H1 (cell line): ENCODE data around the gene IFT43. TPM values are rescaled to one million over a fixed set of nuclear protein-coding genes. Genes with fewer than 3 reads are reported as not detected.

Experiments used
- CTCF ChIA-PET: fragments of 300-600 bp; sonication (Branson Sonifier 250); formaldehyde crosslinking; loops from one replicate; lab custom pipeline; 2021; ENCODE audit not compliant: partially characterized antibody; lab: Charles Lee
- POLR2A ChIA-PET: fragments of 300-600 bp; sonication (Branson Sonifier 250); formaldehyde crosslinking; loops from one replicate; lab custom pipeline; 2021; ENCODE audit warnings: inconsistent platforms; ENCODE audit not compliant: partially characterized antibody; lab: Charles Lee
- DNase-seq, 2 experiments: peaks; one replicate each; pipeline versions ENCODE4 v3.0.0 to v3.0.0-alpha.2; 2010 to 2022; ENCODE audit warnings: low spot score in 2 of 2, low read depth in 1 of 2, mixed read lengths in 1 of 2
- FAIRE-seq: peaks from 2 replicates; lab custom pipeline; 2011; peaks lifted over from hg19 to GRCh38; lab: Jason Lieb, UNC
- H2AFZ ChIP-seq: 2 replicates; pipeline ENCODE4 v1.8.1; 2012; ENCODE audit warnings: low read length, inconsistent platforms
- H2AK5ac ChIP-seq: 2 replicates; pipeline ENCODE4 v1.6.1; 2013; ENCODE audit warnings: low read depth, low read length
- H2BK120ac ChIP-seq: replicated peaks from 2 replicates; pipeline ENCODE3; 2013; ENCODE audit warnings: low read depth, low read length, inconsistent platforms
- H2BK12ac ChIP-seq: 2 replicates; pipeline ENCODE4 v1.6.1; 2013; ENCODE audit warnings: low read depth, low read length
- H2BK15ac ChIP-seq: 2 replicates; pipeline ENCODE4 v1.6.1; 2013; ENCODE audit warnings: low read length
- H2BK20ac ChIP-seq: 2 replicates; pipeline ENCODE4 v1.6.1; 2013; ENCODE audit warnings: low read length
- H2BK5ac ChIP-seq: 2 replicates; pipeline ENCODE4 v1.6.1; 2013; ENCODE audit warnings: low read depth, low read length
- H3K14ac ChIP-seq: 2 replicates; pipeline ENCODE4 v1.6.1; 2013; ENCODE audit warnings: inconsistent platforms; ENCODE audit not compliant: insufficient read length
- H3K18ac ChIP-seq: 2 replicates; pipeline ENCODE4 v1.6.1; 2013; ENCODE audit warnings: low read length; ENCODE audit errors: extremely low read depth
- H3K23ac ChIP-seq: 2 replicates; pipeline ENCODE4 v1.6.1; 2013; ENCODE audit warnings: inconsistent platforms; ENCODE audit not compliant: insufficient read length
- H3K23me2 ChIP-seq: 2 replicates; pipeline ENCODE4 v1.6.1; 2013; ENCODE audit warnings: low read depth, low read length
- H3K27ac ChIP-seq: 2 replicates; pipeline ENCODE4 v1.6.1; 2011; ENCODE audit warnings: low read depth, low read length, inconsistent platforms
- H3K27me3 ChIP-seq, 4 experiments: replicated peaks in 1 of 4; 1 replicate in 1 of 4; 2 replicates in 3 of 4; pipeline versions ENCODE4 v1.6.1 to v1.8.1; 2011 to 2013; ENCODE audit warnings: low read length in 3 of 4, mild to moderate bottlenecking in 3 of 4, inconsistent platforms in 2 of 4, mixed read lengths in 2 of 4, moderate library complexity in 1 of 4; ENCODE audit not compliant: control insufficient read depth in 3 of 4, insufficient read depth in 3 of 4; ENCODE audit errors: extremely low read depth in 1 of 4
- H3K36me3 ChIP-seq, 4 experiments: 2 replicates each; pipeline versions ENCODE4 v1.6.1 to v1.8.1; 2011 to 2013; ENCODE audit warnings: mild to moderate bottlenecking in 4 of 4, low read length in 3 of 4, moderate library complexity in 2 of 4, control low read depth in 1 of 4, inconsistent platforms in 1 of 4; ENCODE audit not compliant: insufficient read depth in 4 of 4, control insufficient read depth in 2 of 4
- H3K4ac ChIP-seq: replicated peaks from 2 replicates; pipeline ENCODE3; 2013; ENCODE audit warnings: low read length, low read depth, mixed read lengths, inconsistent platforms; ENCODE audit not compliant: insufficient read length
- H3K4me1 ChIP-seq, 4 experiments: replicated peaks in 1 of 4; 1 replicate in 1 of 4; 2 replicates in 3 of 4; pipeline versions ENCODE4 v1.6.1 to v1.8.1; 2011 to 2013; ENCODE audit warnings: low read length in 3 of 4, inconsistent platforms in 2 of 4, mixed read lengths in 1 of 4; ENCODE audit not compliant: insufficient read depth in 4 of 4, control insufficient read depth in 3 of 4
- H3K4me2 ChIP-seq, 2 experiments: 2 replicates each; pipeline versions ENCODE4 v1.6.1 to v1.8.1; 2011 to 2013; ENCODE audit warnings: low read depth in 2 of 2, low read length in 2 of 2, control low read depth in 1 of 2, inconsistent platforms in 1 of 2, mild to moderate bottlenecking in 1 of 2; ENCODE audit not compliant: insufficient read depth in 1 of 2
- H3K4me3 ChIP-seq, 4 experiments: fragments of 200-600, 300-600 bp in 1 of 4; sonication (generic), shearing (Covaris generic), sonication (Bioruptor Twin) in 1 of 4; 2 replicates each; pipeline versions ENCODE4 v1.5.1 to v1.8.1; 2011 to 2016; ENCODE audit warnings: low read length in 4 of 4, low read depth in 3 of 4, control low read depth in 2 of 4, inconsistent platforms in 2 of 4, mild to moderate bottlenecking in 2 of 4, mixed read lengths in 1 of 4, moderate library complexity in 1 of 4; ENCODE audit not compliant: insufficient read depth in 2 of 4; ENCODE audit errors: extremely low read depth in 1 of 4
- H3K56ac ChIP-seq: replicated peaks from 2 replicates; pipeline ENCODE3; 2013; ENCODE audit warnings: low read depth, mild to moderate bottlenecking, mixed read lengths, low read length, inconsistent platforms; ENCODE audit not compliant: insufficient read length
- H3K79me1 ChIP-seq: 2 replicates; pipeline ENCODE4 v1.6.1; 2013; ENCODE audit warnings: low read depth, low read length, control low read depth
- H3K79me2 ChIP-seq, 2 experiments: 2 replicates each; pipeline versions ENCODE4 v1.6.1 to v1.8.1; 2012 to 2013; ENCODE audit warnings: low read length in 2 of 2, mild to moderate bottlenecking in 2 of 2, inconsistent platforms in 1 of 2; ENCODE audit not compliant: insufficient read depth in 2 of 2, control insufficient read depth in 1 of 2
- H3K9ac ChIP-seq, 4 experiments: replicated peaks in 1 of 4; 1 replicate in 1 of 4; 2 replicates in 3 of 4; pipeline versions ENCODE4 v1.6.1 to v1.8.1; 2011 to 2013; ENCODE audit warnings: low read depth in 3 of 4, low read length in 3 of 4, control low read depth in 2 of 4, mild to moderate bottlenecking in 2 of 4, moderate library complexity in 2 of 4, inconsistent platforms in 1 of 4; ENCODE audit errors: extremely low read depth in 1 of 4
- H3K9me3 ChIP-seq, 2 experiments: 2 replicates each; pipeline versions ENCODE4 v1.6.1 to v1.8.1; 2012 to 2013; ENCODE audit warnings: mild to moderate bottlenecking in 2 of 2, moderate library complexity in 2 of 2, control low read depth in 1 of 2, inconsistent platforms in 1 of 2, low read depth in 1 of 2, low read length in 1 of 2, mixed read lengths in 1 of 2; ENCODE audit not compliant: insufficient read depth in 2 of 2
- H4K20me1 ChIP-seq, 2 experiments: replicated peaks in 1 of 2; 2 replicates each; pipeline versions ENCODE3 to v1.8.1; 2011 to 2013; ENCODE audit warnings: inconsistent platforms in 2 of 2, low read length in 2 of 2, mild to moderate bottlenecking in 1 of 2; ENCODE audit not compliant: insufficient read depth in 2 of 2, control insufficient read depth in 1 of 2
- H4K5ac ChIP-seq: 2 replicates; pipeline ENCODE4 v1.6.1; 2013; ENCODE audit warnings: low read length, low read depth, mixed read lengths, inconsistent platforms; ENCODE audit not compliant: insufficient read length
- H4K8ac ChIP-seq: 2 replicates; pipeline ENCODE4 v1.8.0; 2013; ENCODE audit warnings: mild to moderate bottlenecking, moderate library complexity, low read length, inconsistent platforms; ENCODE audit not compliant: insufficient read depth; ENCODE audit errors: extremely low read depth
- H4K91ac ChIP-seq: replicated peaks from 2 replicates; pipeline ENCODE3; 2013; ENCODE audit warnings: low read length, mixed read lengths, inconsistent platforms; ENCODE audit not compliant: insufficient read length
- ASH2L ChIP-seq: fragments of 200-600, 300-600 bp; sonication (generic); IDR thresholded peaks from one replicate; pipeline ENCODE4 v1.7.1; 2017; ENCODE audit warnings: low read length
- E2F6 ChIP-seq: IDR thresholded peaks from 2 replicates; pipeline ENCODE4 v1.6.1; 2012; ENCODE audit warnings: inconsistent platforms
- GABPA ChIP-seq: IDR thresholded peaks from 2 replicates; pipeline ENCODE4 v1.6.1; 2011; ENCODE audit warnings: mild to moderate bottlenecking, low read length, moderate library complexity, borderline replicate concordance; ENCODE audit not compliant: insufficient read depth
- NANOG ChIP-seq: IDR thresholded peaks from 2 replicates; pipeline ENCODE4 v1.6.1; 2011; ENCODE audit warnings: low read length, low read depth, mild to moderate bottlenecking, inconsistent platforms; ENCODE audit not compliant: insufficient read depth, poor library complexity, severe bottlenecking
- RAD21 ChIP-seq, 2 experiments: IDR thresholded peaks in 1 of 2; conservative IDR thresholded peaks in 1 of 2; 2 replicates each; pipeline ENCODE4 v1.6.1; 2011; ENCODE audit warnings: low read depth in 2 of 2, low read length in 2 of 2, improper control_type of control experiment in 1 of 2, inconsistent platforms in 1 of 2, mild to moderate bottlenecking in 1 of 2, moderate library complexity in 1 of 2
- WGBS, 2 experiments: shearing (Covaris generic) in 1 of 2; methylation state at CpG; one replicate each; pipeline versions ENCODE4 v1.1.6 to v1.1.7; 2013 to 2015; ENCODE audit warnings: low lambda C conversion rate in 2 of 2, mixed read lengths in 2 of 2, inconsistent platforms in 1 of 2, low coverage in 1 of 2, missing lambda C conversion rate in 1 of 2; ENCODE audit not compliant: insufficient replicate concordance in 2 of 2, insufficient coverage in 1 of 2, insufficient read length in 1 of 2; ENCODE audit errors: extremely low coverage in 1 of 2, missing lambda C conversion rate in 1 of 2; 5-methylcytosine and 5-hydroxymethylcytosine counted together
- polyA plus RNA-seq, 7 experiments: library from polyadenylated mRNA; depleted of rRNA in 3 of 7; stranded (reverse) in 5 of 7; unstranded in 2 of 7; fragments of >200 nt in 5 of 7; fragments of 200-250 nt in 2 of 7; gene quantifications; 1 replicate in 5 of 7; 2 replicates in 1 of 7; 4 replicates in 1 of 7; pipeline versions ENCODE4 v1.2.1 to v1.2.3, GENCODE V29; 2011 to 2013; ENCODE audit warnings: missing spikeins in 2 of 7, mixed read lengths in 2 of 7
- total RNA-seq: library from RNA; stranded (reverse); fragmentation: NEBNext Ultra II Directional; extraction: Animal tissue kit (Norgen Biotek cat#: 25700); gene quantifications from 2 replicates; pipeline ENCODE4 v1.2.1, GENCODE V29; 2021

Gene IFT43
- total and polyA plus RNA-seq, 2 of the 8 experiments (the other 6 are each of a cell fraction or from before 2014, with no cell fraction given), result 17.0 to 20.8 TPM

- no peak overlapping the region for H2BK120ac ChIP-seq
- H2AK5ac ChIP-seq, result no peak overlapping the region
- H4K8ac ChIP-seq, result no peak overlapping the region
- H2BK15ac ChIP-seq, result no peak overlapping the region
- no peak overlapping the region for H2AFZ ChIP-seq
- H3K4me2 ChIP-seq, result peak overlapping the region; percentile 40 to 48; a peak in 3 of 4 replicates
- H4K20me1 ChIP-seq, result no peaks in the 10 kb centered on the region
- DNase-seq, result no peak
- no peak overlapping the region for H2BK20ac ChIP-seq
- no peak overlapping the region for H3K27ac ChIP-seq
- H3K9me3 ChIP-seq, result no peaks in the 10 kb centered on the region
- H3K23ac ChIP-seq, result no peak overlapping the region
- WGBS, 2 experiments, result 51% methylated on average over 23 of the region's 25 CpGs; no CpG with 5 or more reads in 1 of the 2 experiments
- H3K56ac ChIP-seq, result no peak overlapping the region
- peak; percentile 62 for FAIRE-seq
- no peak overlapping the region for H4K5ac ChIP-seq
- 0 out of 8 replicates have a peak overlapping the region, but pooled peaks of 1 of the 4 experiments have one; percentile 11 for H3K4me3 ChIP-seq
- POLR2A ChIA-PET, result no interaction called here
- no peak overlapping the region for H3K14ac ChIP-seq
- no peak overlapping the region for H3K4ac ChIP-seq
- no peaks in the 10 kb centered on the region for H3K79me2 ChIP-seq
- H2BK5ac ChIP-seq, result no peak overlapping the region
- no peaks in the 10 kb centered on the region for H3K36me3 ChIP-seq
- no peak overlapping the region; a peak in 1 of 7 replicates for H3K9ac ChIP-seq
- H3K27me3 ChIP-seq, result peaks cover 0 to 3% (median 0%) of the 10 kb centered on the region in 4 experiments; a peak in 2 of 7 replicates
- no peak overlapping the region for H4K91ac ChIP-seq
- TF ChIP-seq ASH2L (peak; percentile 34), GABPA (no peak), NANOG (peak; percentile 59), RAD21 (IDR thresholded peaks at IDR 0.05 in 1 of 2, conservative IDR thresholded peaks at IDR 0.05 in 1 of 2; ENCODE audit: low read depth in 2 of 2, low read length in 2 of 2) (peak in 1 of 2 experiments; percentile 8; a peak in 1 of 4 replicates), E2F6 (no peak)
- TF ChIP-seq, all 59 proteins: peak for 3
- CTCF ChIA-PET, result interaction anchor here (0.8 to 2.8 kb wide), 9 partner anchors 12 to 35 kb away, joined by 3 to 13 read pairs (median 5); no protein-coding TSS in a partner anchor
- peaks cover 9 to 17% (median 13%) of the 10 kb centered on the region in 4 experiments for H3K4me1 ChIP-seq
- H3K79me1 ChIP-seq, result no peaks in the 10 kb centered on the region
- peak overlapping the region; percentile 4; the same call in 1 of the 2 replicates for H3K18ac ChIP-seq
- no peak overlapping the region for H2BK12ac ChIP-seq
- H3K23me2 ChIP-seq, result no peaks in the 10 kb centered on the region
Measured at GRCh38 chr14:76083796-76084765, 98.5 kb downstream of the IFT43 start.
